Transverse colon (tissue), 4 donors: ENCODE data around the gene NOM1.

Source experiments
- POLR2A ChIP-seq: fragments of 450-650 bp; IDR thresholded peaks from one replicate; pipeline ENCODE4 v1.6.1; 2016; ENCODE audit warnings: antibody characterized with exemption, mild to moderate bottlenecking, moderate library complexity
- POLR2AphosphoS5 ChIP-seq, 3 donors: sonication (generic); formaldehyde crosslinking; IDR thresholded peaks; one replicate each; pipeline ENCODE4 v1.6.1; 2016; ENCODE audit warnings: antibody characterized with exemption in 3 of 3
- TF ChIP-seq, protein P1 (sequence below), 5 experiments: fragments of 200-600 bp in 3 of 5; fragments of 450-650 bp in 2 of 5; sonication (generic) in 3 of 5; IDR thresholded peaks; 1 replicate in 2 of 5; 2 replicates in 3 of 5; pipeline ENCODE4 v1.5.1; 2016 to 2017; ENCODE audit warnings: antibody characterized with exemption in 5 of 5, inconsistent platforms in 3 of 5, mild to moderate bottlenecking in 2 of 5, moderate library complexity in 1 of 5

DNA sequence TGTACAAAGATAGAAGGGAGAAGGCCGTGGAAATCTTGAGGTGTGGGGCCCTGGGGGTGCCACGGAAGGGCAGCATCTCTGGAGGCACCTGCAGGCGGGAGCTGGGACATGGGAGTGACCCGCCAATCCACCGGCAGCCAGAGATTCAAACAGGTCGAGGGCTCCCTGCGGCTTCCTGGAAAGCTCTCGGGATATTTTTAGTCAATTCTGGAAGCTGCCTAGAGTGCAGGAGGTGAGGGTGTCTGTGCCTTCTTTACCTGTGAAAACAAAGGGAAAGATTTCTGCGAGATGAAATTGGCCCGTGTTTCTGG, 44.4 kb downstream of the NOM1 start:
- TF ChIP-seq POLR2A (no peak), POLR2AphosphoS5 (IDR thresholded peaks at IDR 0.05) (no peak)
- TF ChIP-seq, protein P1, sequence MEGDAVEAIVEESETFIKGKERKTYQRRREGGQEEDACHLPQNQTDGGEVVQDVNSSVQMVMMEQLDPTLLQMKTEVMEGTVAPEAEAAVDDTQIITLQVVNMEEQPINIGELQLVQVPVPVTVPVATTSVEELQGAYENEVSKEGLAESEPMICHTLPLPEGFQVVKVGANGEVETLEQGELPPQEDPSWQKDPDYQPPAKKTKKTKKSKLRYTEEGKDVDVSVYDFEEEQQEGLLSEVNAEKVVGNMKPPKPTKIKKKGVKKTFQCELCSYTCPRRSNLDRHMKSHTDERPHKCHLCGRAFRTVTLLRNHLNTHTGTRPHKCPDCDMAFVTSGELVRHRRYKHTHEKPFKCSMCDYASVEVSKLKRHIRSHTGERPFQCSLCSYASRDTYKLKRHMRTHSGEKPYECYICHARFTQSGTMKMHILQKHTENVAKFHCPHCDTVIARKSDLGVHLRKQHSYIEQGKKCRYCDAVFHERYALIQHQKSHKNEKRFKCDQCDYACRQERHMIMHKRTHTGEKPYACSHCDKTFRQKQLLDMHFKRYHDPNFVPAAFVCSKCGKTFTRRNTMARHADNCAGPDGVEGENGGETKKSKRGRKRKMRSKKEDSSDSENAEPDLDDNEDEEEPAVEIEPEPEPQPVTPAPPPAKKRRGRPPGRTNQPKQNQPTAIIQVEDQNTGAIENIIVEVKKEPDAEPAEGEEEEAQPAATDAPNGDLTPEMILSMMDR (IDR thresholded peaks at IDR 0.05): no peak
